Osteoblast (primary cell): ENCODE measurements around the gene MAPKAP1. TPM values are rescaled to one million over a fixed set of nuclear protein-coding genes. Genes with fewer than 3 reads are reported as not detected.

Experiments
- DNase-seq: peaks from one replicate; pipeline ENCODE4 v3.0.0; 2011; ENCODE audit warnings: low spot score, mixed read lengths; ENCODE audit not compliant: insufficient read length; ENCODE audit errors: missing footprints
- H2AFZ ChIP-seq: 2 replicates; pipeline ENCODE4 v1.6.0; 2011; ENCODE audit warnings: mild to moderate bottlenecking, low read length
- H3K27ac ChIP-seq: 2 replicates; pipeline ENCODE4 v1.5.1; 2011; ENCODE audit warnings: mild to moderate bottlenecking, low read depth, low read length, moderate library complexity
- H3K27me3 ChIP-seq: 2 replicates; pipeline ENCODE4 v1.6.0; 2012; ENCODE audit warnings: mild to moderate bottlenecking, control low read depth, inconsistent platforms, low read length, moderate library complexity; ENCODE audit not compliant: insufficient read depth
- H3K36me3 ChIP-seq: 2 replicates; pipeline ENCODE4 v1.5.1; 2011; ENCODE audit warnings: mild to moderate bottlenecking, low read length, control low read depth, moderate library complexity; ENCODE audit not compliant: insufficient read depth
- H3K4me1 ChIP-seq: 2 replicates; pipeline ENCODE4 v1.5.1; 2011; ENCODE audit warnings: mild to moderate bottlenecking, low read length, control low read depth, moderate library complexity; ENCODE audit not compliant: insufficient read depth
- H3K4me2 ChIP-seq: 2 replicates; pipeline ENCODE4 v1.6.0; 2011; ENCODE audit warnings: mild to moderate bottlenecking, low read length; ENCODE audit not compliant: insufficient read depth
- H3K4me3 ChIP-seq: fragments of 200-600 bp; sonication (generic); 3 replicates; pipeline ENCODE4 v1.5.1; 2012; ENCODE audit warnings: mild to moderate bottlenecking, low read length, inconsistent platforms; ENCODE audit not compliant: insufficient read depth
- H3K79me2 ChIP-seq: 2 replicates; pipeline ENCODE4 v1.6.0; 2012; ENCODE audit warnings: mild to moderate bottlenecking, low read length, control low read depth, inconsistent platforms; ENCODE audit not compliant: insufficient read depth
- H3K9me3 ChIP-seq: 2 replicates; pipeline ENCODE4 v1.5.1; 2011; ENCODE audit warnings: low read depth, low read length, control low read depth
- H4K20me1 ChIP-seq: 2 replicates; pipeline ENCODE4 v1.6.0; 2012; ENCODE audit warnings: mild to moderate bottlenecking, low read length, control low read depth; ENCODE audit not compliant: insufficient read depth
- CTCF ChIP-seq: IDR thresholded peaks from 2 replicates; pipeline ENCODE4 v1.5.1; 2011; ENCODE audit warnings: mild to moderate bottlenecking, low read depth, low read length, moderate library complexity; ENCODE audit errors: extremely low read depth
- total RNA-seq: library from RNA; depleted of rRNA; stranded (reverse); fragments of >200 nt; gene quantifications from 2 replicates; pipeline ENCODE4 v1.2.3, GENCODE V29; 2012

MAPKAP1 gene
- total RNA-seq, 1 donor = 72.4 TPM

- Histone ChIP-seq H4K20me1 (no peaks in the 10 kb centered on the region), H3K27me3 (no peaks in the 10 kb centered on the region), H3K79me2 (no peaks in the 10 kb centered on the region), H3K4me3 (no peak overlapping the region), H3K27ac (no peak overlapping the region), H3K36me3 (no peaks in the 10 kb centered on the region), H2AFZ (no peak overlapping the region), H3K4me1 (no peaks in the 10 kb centered on the region), H3K9me3 (no peaks in the 10 kb centered on the region), H3K4me2 (no peak overlapping the region)
- no peak for DNase-seq
- TF ChIP-seq CTCF = no peak
These were observed 285.8 kb downstream of the MAPKAP1 start for GRCh38 chr9:125421166-125421565.

GRCh38 chr9:125418404-125418803, 288.6 kb downstream of the MAPKAP1 start:
- H3K9me3 ChIP-seq = no peaks in the 10 kb centered on the region
- H3K27ac ChIP-seq = no peak overlapping the region
- no peak for DNase-seq
- H4K20me1 ChIP-seq = no peaks in the 10 kb centered on the region
- H3K4me1 ChIP-seq = no peaks in the 10 kb centered on the region
- H3K36me3 ChIP-seq = no peaks in the 10 kb centered on the region
- TF ChIP-seq CTCF = no peak
- no peaks in the 10 kb centered on the region for H3K27me3 ChIP-seq
- H3K79me2 ChIP-seq = no peaks in the 10 kb centered on the region
- no peak overlapping the region for H2AFZ ChIP-seq
- no peak overlapping the region for H3K4me2 ChIP-seq
- no peak overlapping the region for H3K4me3 ChIP-seq

- DNase-seq = no peak
- H3K36me3 ChIP-seq = no peaks in the 10 kb centered on the region
- H3K4me2 ChIP-seq = no peak overlapping the region
- TF ChIP-seq CTCF = no peak
- no peaks in the 10 kb centered on the region for H3K4me1 ChIP-seq
- no peaks in the 10 kb centered on the region for H3K27me3 ChIP-seq
- H3K4me3 ChIP-seq = no peak overlapping the region
- no peaks in the 10 kb centered on the region for H4K20me1 ChIP-seq
- no peak overlapping the region for H2AFZ ChIP-seq
- H3K79me2 ChIP-seq = no peaks in the 10 kb centered on the region
- no peak overlapping the region for H3K27ac ChIP-seq
- no peaks in the 10 kb centered on the region for H3K9me3 ChIP-seq
These were observed 290.5 kb downstream of the MAPKAP1 start for GRCh38 chr9:125416517-125416916.

GRCh38 chr9:125415583-125416460, 291.2 kb downstream of the MAPKAP1 start:
- no peaks in the 10 kb centered on the region for H3K4me1 ChIP-seq
- H3K27me3 ChIP-seq = no peaks in the 10 kb centered on the region
- TF ChIP-seq CTCF = no peak
- no peaks in the 10 kb centered on the region for H3K79me2 ChIP-seq
- H2AFZ ChIP-seq = no peak overlapping the region
- H4K20me1 ChIP-seq = no peaks in the 10 kb centered on the region
- no peak overlapping the region for H3K4me3 ChIP-seq
- no peaks in the 10 kb centered on the region for H3K9me3 ChIP-seq
- H3K4me2 ChIP-seq = no peak overlapping the region
- no peaks in the 10 kb centered on the region for H3K36me3 ChIP-seq
- H3K27ac ChIP-seq = no peak overlapping the region
- DNase-seq = no peak
